ENCODE measurements around the gene HSD17B3.
"Not testable (repeated sequence)": the region's sequence is repeated elsewhere in the genome, so short reads cannot be mapped to it uniquely, and the experiment has no call there.

HSD17B3 gene

GRCh38 chr9:96306958-96307357 is 5.0 kb upstream of the HSD17B3 start:
- DNase-seq (ENCODE audit: low spot score) = not testable (repeated sequence)

GRCh38 chr9:96305171-96305570 is 3.2 kb upstream of the HSD17B3 start:
- DNase-seq (ENCODE audit: low spot score) = no peak

- no peak for DNase-seq (ENCODE audit: low spot score)
These were observed 2.3 kb upstream of the HSD17B3 start for GRCh38 chr9:96304230-96304629.

- DNase-seq (ENCODE audit: low spot score) = no peak
These were observed 2.2 kb downstream of the HSD17B3 start for GRCh38 chr9:96299823-96300222.

GRCh38 chr9:96294159-96294545 is 7.8 kb downstream of the HSD17B3 start:
- no peak for DNase-seq (ENCODE audit: low spot score)

- DNase-seq (ENCODE audit: low spot score) = peak; percentile 42
These were observed 8.3 kb downstream of the HSD17B3 start for GRCh38 chr9:96293498-96294158.

GRCh38 chr9:96289392-96289791 is 12.6 kb downstream of the HSD17B3 start:
- no peak for DNase-seq (ENCODE audit: low spot score)

GRCh38 chr9:96281641-96282040 is 20.3 kb downstream of the HSD17B3 start:
- DNase-seq (ENCODE audit: low spot score) = no peak

- DNase-seq (ENCODE audit: low spot score) = no peak
These were observed 22.0 kb downstream of the HSD17B3 start for GRCh38 chr9:96279932-96280331.

GRCh38 chr9:96274939-96275338 is 27.0 kb downstream of the HSD17B3 start:
- DNase-seq (ENCODE audit: low spot score) = no peak

- DNase-seq (ENCODE audit: low spot score) = no peak
These were observed 31.7 kb downstream of the HSD17B3 start for GRCh38 chr9:96270236-96270744.

GRCh38 chr9:96258967-96259366 is 43.0 kb downstream of the HSD17B3 start:
- DNase-seq (ENCODE audit: low spot score) = no peak

- DNase-seq (ENCODE audit: low spot score) = no peak
These were observed 45.2 kb downstream of the HSD17B3 start for GRCh38 chr9:96256800-96257199.

- no peak for DNase-seq (ENCODE audit: low spot score)
These were observed 46.3 kb downstream of the HSD17B3 start for GRCh38 chr9:96255698-96256097.

- DNase-seq (ENCODE audit: low spot score) = no peak
These were observed 48.8 kb downstream of the HSD17B3 start for GRCh38 chr9:96253059-96253696.

GRCh38 chr9:96251451-96251850 is 50.5 kb downstream of the HSD17B3 start:
- DNase-seq (ENCODE audit: low spot score) = no peak

GRCh38 chr9:96249746-96250145 is 52.2 kb downstream of the HSD17B3 start:
- DNase-seq (ENCODE audit: low spot score) = no peak

- no peak for DNase-seq (ENCODE audit: low spot score)
These were observed 55.7 kb downstream of the HSD17B3 start for GRCh38 chr9:96246267-96246671.

GRCh38 chr9:96245399-96245798 is 56.6 kb downstream of the HSD17B3 start:
- no peak for DNase-seq (ENCODE audit: low spot score)

GRCh38 chr9:96243778-96244177 is 58.2 kb downstream of the HSD17B3 start:
- DNase-seq (ENCODE audit: low spot score) = no peak

GRCh38 chr9:96242811-96243210 is 59.2 kb downstream of the HSD17B3 start:
- DNase-seq (ENCODE audit: low spot score) = peak; percentile 61

GRCh38 chr9:96241391-96241809 is 60.6 kb downstream of the HSD17B3 start:
- DNase-seq (ENCODE audit: low spot score) = no peak

GRCh38 chr9:96236854-96237550 is 65.0 kb downstream of the HSD17B3 start:
- no peak for DNase-seq (ENCODE audit: low spot score)

Data from Ammon's horn (tissue), 1 donor.